HG03469 (cell line): ENCODE measurements around the gene CLK4.
"Not testable (repeated sequence)": the region's sequence is repeated elsewhere in the genome, so short reads cannot be mapped to it uniquely, and the experiment has no call there.

Experiments used
- ATAC-seq: cut with Tn5 transposase; IDR thresholded peaks from one replicate; pipeline ENCODE4 v1.9.1; 2021; ENCODE audit warnings: mild to moderate bottlenecking, moderate library complexity, moderate number of reproducible peaks; ENCODE audit not compliant: unreplicated experiment

CLK4 gene

GRCh38 chr5:178589180-178590140 lies 37.4 kb downstream of the CLK4 start:
- no peak for ATAC-seq

GRCh38 chr5:178588769-178589168 lies 38.1 kb downstream of the CLK4 start:
- ATAC-seq = no peak

- ATAC-seq = no peak
These were observed 38.9 kb downstream of the CLK4 start for GRCh38 chr5:178587763-178588611.

- no peak for ATAC-seq
These were observed 40.5 kb downstream of the CLK4 start for GRCh38 chr5:178586396-178586795.

GRCh38 chr5:178585421-178585820 lies 41.4 kb downstream of the CLK4 start:
- ATAC-seq = not testable (repeated sequence)

- no peak for ATAC-seq
These were observed 43.6 kb downstream of the CLK4 start for GRCh38 chr5:178583279-178583678.

GRCh38 chr5:178582291-178582690 lies 44.6 kb downstream of the CLK4 start:
- no peak for ATAC-seq

- no peak for ATAC-seq
These were observed 45.2 kb downstream of the CLK4 start for GRCh38 chr5:178581621-178582020.

- ATAC-seq = no peak
These were observed 46.4 kb downstream of the CLK4 start for GRCh38 chr5:178580271-178580955.

GRCh38 chr5:178577944-178578343 lies 48.9 kb downstream of the CLK4 start:
- ATAC-seq = no peak

GRCh38 chr5:178577376-178577839 lies 49.4 kb downstream of the CLK4 start:
- ATAC-seq = no peak

GRCh38 chr5:178576591-178577351 lies 50.1 kb downstream of the CLK4 start:
- ATAC-seq = no peak

- no peak for ATAC-seq
These were observed 53.6 kb downstream of the CLK4 start for GRCh38 chr5:178573216-178573615.

GRCh38 chr5:178572617-178573016 lies 54.2 kb downstream of the CLK4 start:
- no peak for ATAC-seq

GRCh38 chr5:178569485-178569884 lies 57.4 kb downstream of the CLK4 start:
- ATAC-seq = no peak

- no peak for ATAC-seq
These were observed 61.9 kb downstream of the CLK4 start for GRCh38 chr5:178564811-178565550.

GRCh38 chr5:178564397-178564796 lies 62.5 kb downstream of the CLK4 start:
- ATAC-seq = no peak

GRCh38 chr5:178563621-178564020 lies 63.2 kb downstream of the CLK4 start:
- no peak for ATAC-seq

- no peak for ATAC-seq
These were observed 65.0 kb downstream of the CLK4 start for GRCh38 chr5:178561746-178562264.
